ENCODE results near the gene TKFC.
"Not testable (repeated sequence)": the region's sequence is repeated elsewhere in the genome, so short reads cannot be mapped to it uniquely, and the experiment has no call there.

The TKFC gene

GRCh38 chr11:61370349-61371005, 37.4 kb downstream of the TKFC start:
- no peak for DNase-seq

GRCh38 chr11:61372659-61373420, 39.8 kb downstream of the TKFC start:
- no peak for DNase-seq

- no peak for DNase-seq
These were observed 42.7 kb downstream of the TKFC start for GRCh38 chr11:61375761-61376108.

- DNase-seq: no peak
These were observed 44.6 kb downstream of the TKFC start for GRCh38 chr11:61377461-61378160.

- no peak for DNase-seq
These were observed 45.8 kb downstream of the TKFC start for GRCh38 chr11:61378713-61379313.

GRCh38 chr11:61380884-61381283, 47.9 kb downstream of the TKFC start:
- no peak for DNase-seq

- not testable (repeated sequence) for DNase-seq
These were observed 50.8 kb downstream of the TKFC start for GRCh38 chr11:61383859-61384258.

GRCh38 chr11:61384271-61385242, 51.5 kb downstream of the TKFC start:
- DNase-seq: no peak

GRCh38 chr11:61390161-61390560, 57.1 kb downstream of the TKFC start:
- no peak for DNase-seq

- no peak for DNase-seq
These were observed 60.1 kb downstream of the TKFC start for GRCh38 chr11:61392981-61393595.
